Transverse colon (tissue), 3 donors: ENCODE results near the gene ZNF512B.

Experiments used
- EP300 ChIP-seq: sonication (generic); formaldehyde crosslinking; IDR thresholded peaks from one replicate; pipeline ENCODE4 v1.6.1; 2017; ENCODE audit warnings: antibody characterized with exemption, low read depth
- TF ChIP-seq, protein P1 (sequence below), 5 experiments: fragments of 200-600 bp in 3 of 5; fragments of 450-650 bp in 2 of 5; sonication (generic) in 3 of 5; IDR thresholded peaks; 1 replicate in 2 of 5; 2 replicates in 3 of 5; pipeline ENCODE4 v1.5.1; 2016 to 2017; ENCODE audit warnings: antibody characterized with exemption in 5 of 5, inconsistent platforms in 3 of 5, mild to moderate bottlenecking in 2 of 5, moderate library complexity in 1 of 5

DNA sequence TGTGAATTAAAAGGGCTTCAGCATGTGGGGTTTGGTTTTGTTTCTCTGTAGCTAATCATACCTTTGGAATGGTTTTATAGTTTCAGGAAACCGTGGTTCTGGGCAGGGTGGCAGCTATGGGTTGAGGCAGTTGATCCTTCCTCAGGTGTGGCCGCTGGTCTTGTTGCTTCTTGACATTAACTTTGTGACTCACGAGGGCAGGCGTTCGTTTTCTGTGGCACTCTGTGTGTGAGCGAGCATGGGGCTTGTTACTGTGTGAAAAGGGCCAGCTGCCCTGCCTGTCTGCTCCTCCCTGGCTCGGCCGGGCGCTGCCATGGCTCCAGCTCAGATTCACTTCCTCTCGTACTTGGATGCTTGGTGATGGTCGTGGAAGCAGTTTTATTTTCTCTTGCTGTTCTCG, 58.6 kb downstream of the ZNF512B start:
- TF ChIP-seq, protein P1, sequence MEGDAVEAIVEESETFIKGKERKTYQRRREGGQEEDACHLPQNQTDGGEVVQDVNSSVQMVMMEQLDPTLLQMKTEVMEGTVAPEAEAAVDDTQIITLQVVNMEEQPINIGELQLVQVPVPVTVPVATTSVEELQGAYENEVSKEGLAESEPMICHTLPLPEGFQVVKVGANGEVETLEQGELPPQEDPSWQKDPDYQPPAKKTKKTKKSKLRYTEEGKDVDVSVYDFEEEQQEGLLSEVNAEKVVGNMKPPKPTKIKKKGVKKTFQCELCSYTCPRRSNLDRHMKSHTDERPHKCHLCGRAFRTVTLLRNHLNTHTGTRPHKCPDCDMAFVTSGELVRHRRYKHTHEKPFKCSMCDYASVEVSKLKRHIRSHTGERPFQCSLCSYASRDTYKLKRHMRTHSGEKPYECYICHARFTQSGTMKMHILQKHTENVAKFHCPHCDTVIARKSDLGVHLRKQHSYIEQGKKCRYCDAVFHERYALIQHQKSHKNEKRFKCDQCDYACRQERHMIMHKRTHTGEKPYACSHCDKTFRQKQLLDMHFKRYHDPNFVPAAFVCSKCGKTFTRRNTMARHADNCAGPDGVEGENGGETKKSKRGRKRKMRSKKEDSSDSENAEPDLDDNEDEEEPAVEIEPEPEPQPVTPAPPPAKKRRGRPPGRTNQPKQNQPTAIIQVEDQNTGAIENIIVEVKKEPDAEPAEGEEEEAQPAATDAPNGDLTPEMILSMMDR (IDR thresholded peaks at IDR 0.05) = no peak
- TF ChIP-seq EP300 = no peak
